Fibroblast of mammary gland (primary cell): ENCODE data around the gene TMEM100.
A peak's percentile ranks its signal among the peaks of the same experiment; 100 is the strongest.

ENCODE experiments used
- DNase-seq: peaks from one replicate; pipeline ENCODE4 v3.0.0-alpha.2; 2010; ENCODE audit warnings: low read depth
- H3K4me3 ChIP-seq: 2 replicates; pipeline ENCODE4 v1.5.1; 2011; ENCODE audit warnings: low read depth, mild to moderate bottlenecking, low read length, moderate library complexity; ENCODE audit not compliant: control insufficient read depth
- TF ChIP-seq, protein P1 (sequence below): conservative IDR thresholded peaks from 2 replicates; pipeline ENCODE4 v1.5.1; 2011; ENCODE audit warnings: low read depth, low read length, inconsistent platforms; ENCODE audit not compliant: control insufficient read depth, insufficient read depth

Gene TMEM100

DNA sequence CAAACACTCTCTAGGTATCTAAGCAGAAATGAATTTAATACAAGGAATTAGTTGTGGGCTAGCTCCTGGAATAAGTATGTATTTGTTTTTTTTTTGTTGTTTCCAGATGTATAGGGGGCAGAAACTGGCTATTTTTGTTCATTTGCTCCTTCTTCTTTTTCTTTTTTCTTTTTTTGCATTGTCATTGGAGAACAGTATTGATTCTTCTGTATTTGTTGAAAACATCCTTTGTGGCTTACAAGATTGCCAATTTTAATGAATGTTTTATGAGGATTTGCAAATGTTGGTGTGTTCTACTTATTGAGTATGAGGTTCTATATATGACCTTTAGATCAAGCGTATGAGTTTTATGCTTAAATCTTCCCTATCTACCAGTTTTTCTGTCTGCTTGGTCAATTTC, 22.6 kb upstream of the TMEM100 start:
- H3K4me3 ChIP-seq = no peak overlapping the region
- TF ChIP-seq, protein P1, sequence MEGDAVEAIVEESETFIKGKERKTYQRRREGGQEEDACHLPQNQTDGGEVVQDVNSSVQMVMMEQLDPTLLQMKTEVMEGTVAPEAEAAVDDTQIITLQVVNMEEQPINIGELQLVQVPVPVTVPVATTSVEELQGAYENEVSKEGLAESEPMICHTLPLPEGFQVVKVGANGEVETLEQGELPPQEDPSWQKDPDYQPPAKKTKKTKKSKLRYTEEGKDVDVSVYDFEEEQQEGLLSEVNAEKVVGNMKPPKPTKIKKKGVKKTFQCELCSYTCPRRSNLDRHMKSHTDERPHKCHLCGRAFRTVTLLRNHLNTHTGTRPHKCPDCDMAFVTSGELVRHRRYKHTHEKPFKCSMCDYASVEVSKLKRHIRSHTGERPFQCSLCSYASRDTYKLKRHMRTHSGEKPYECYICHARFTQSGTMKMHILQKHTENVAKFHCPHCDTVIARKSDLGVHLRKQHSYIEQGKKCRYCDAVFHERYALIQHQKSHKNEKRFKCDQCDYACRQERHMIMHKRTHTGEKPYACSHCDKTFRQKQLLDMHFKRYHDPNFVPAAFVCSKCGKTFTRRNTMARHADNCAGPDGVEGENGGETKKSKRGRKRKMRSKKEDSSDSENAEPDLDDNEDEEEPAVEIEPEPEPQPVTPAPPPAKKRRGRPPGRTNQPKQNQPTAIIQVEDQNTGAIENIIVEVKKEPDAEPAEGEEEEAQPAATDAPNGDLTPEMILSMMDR = no peak
- DNase-seq = no peak

DNA sequence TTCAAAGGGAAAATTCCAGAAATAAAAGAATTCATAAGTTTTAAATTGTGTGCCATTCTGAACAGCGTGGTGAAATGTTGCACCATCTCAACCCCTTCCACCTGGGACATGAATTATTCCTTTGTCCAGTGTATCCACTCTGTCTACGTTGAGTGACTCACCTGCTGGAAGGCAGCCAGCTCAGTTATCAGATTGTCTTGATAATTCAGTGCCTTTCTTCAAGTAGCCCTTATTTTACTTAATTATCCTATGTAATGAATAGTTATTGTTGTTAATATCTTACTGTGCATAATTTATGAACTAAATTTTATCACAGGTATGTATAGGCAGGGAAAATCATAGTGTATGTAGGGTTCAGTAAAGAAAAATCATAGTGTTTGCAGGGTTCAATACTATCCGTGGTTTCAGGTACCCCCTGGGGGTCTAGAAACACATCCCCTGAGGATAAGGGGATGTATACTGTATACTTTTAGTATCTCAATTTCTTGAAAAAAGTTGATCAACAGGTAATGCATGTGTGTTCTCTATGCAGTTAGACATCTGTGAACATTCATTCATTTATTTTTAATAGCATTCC, 20.5 kb upstream of the TMEM100 start:
- TF ChIP-seq, protein P1 = no peak
- DNase-seq = peak; percentile 28
- H3K4me3 ChIP-seq = no peak overlapping the region

DNA sequence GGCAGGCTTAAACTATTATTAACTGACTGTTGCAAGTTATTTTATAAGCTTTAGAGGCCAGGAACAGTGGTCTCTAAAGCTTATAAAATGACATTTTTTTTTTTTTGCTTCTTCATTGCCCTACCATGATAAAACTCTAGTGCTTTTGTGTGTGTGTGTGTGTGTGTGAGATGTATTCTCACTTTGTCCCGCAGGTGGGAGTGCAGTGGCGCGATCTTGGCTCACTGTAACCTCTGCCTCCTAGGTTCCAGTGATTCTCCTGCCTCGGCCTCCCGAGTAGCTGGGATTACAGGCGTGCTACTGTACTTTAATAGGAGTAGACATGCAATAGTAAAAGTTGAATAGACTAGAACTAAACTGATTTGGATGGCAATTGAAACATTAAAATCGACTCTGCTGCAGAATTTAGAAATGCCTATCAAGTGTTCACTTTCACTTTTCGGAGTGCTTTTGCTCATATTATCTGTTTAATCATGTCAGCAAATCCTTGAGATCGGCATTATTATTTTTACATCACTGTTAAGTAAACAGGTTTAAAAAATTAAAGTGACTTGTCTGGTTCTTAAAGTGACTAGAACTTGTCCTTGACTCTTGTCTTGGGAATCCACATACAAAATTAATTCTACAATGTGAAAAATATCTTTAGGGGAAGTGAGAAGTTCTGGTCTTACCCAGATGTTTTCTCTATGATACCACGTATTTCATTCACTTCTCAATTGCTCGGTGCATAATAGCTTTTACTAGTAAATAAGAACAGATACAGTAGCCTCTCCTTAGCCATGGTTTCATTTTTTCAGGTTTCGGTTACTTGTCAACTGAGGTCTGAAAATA, 19.8 kb upstream of the TMEM100 start:
- H3K4me3 ChIP-seq = no peak overlapping the region
- no peak for DNase-seq
- TF ChIP-seq, protein P1 = no peak

DNA sequence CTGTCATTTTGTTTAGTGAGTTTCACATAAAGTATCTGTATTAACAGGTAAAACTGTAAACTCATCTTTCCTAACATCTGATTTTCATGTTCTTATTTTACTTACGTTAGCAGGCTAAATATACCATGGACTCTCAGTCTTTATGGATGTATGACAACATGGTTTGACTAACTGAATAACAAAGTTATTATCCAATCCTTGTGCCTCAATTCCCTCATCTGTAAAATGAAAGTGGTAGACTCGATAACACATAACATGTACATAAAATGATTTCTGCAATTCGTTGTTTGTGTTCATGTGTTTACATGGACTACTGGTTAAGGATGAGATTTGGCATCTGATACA, 18.7 kb upstream of the TMEM100 start:
- DNase-seq = no peak

GRCh38 chr17:55740511-55741355, 18.1 kb upstream of the TMEM100 start:
- no peak for DNase-seq
- H3K4me3 ChIP-seq = no peak overlapping the region
- TF ChIP-seq, protein P1 = no peak

More for the DNA sequence above, 18.7 kb upstream of the TMEM100 start:
- H3K4me3 ChIP-seq = no peak overlapping the region
- TF ChIP-seq, protein P1 = no peak

DNA sequence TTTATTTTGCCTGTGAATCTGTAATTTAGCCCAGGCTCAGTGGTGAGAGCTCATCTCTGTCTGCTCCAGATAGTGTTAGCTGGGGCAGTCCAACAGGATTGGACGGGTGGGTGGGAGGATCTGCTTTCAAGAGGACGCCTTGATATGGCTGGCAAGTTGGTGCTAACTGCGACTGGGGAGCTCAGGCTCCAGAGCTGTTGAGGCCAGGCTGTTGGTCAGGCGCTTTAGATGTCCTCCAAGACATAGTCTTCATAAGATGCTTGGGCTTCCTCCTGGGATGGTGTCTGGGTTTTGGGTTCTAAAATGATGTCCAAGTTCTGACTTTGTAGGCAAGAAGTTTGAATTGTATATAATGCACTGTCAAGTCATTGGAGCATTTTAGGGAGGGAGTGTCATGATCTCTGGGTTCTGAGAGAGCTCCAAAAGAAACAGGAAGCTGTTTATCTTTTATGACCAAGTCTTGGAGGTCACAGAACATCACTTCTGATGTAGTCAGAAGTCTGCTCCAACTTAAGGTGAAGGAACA, 15.4 kb upstream of the TMEM100 start:
- TF ChIP-seq, protein P1 = no peak
- DNase-seq = no peak
- no peak overlapping the region for H3K4me3 ChIP-seq
